Coronary artery (tissue), 2 donors: ENCODE measurements around the gene FAM170B.
A peak's percentile ranks its signal among the peaks of the same experiment; 100 is the strongest.

Experiments used
- DNase-seq: peaks from one replicate; pipeline ENCODE4 v3.0.0-alpha.2; 2017; ENCODE audit warnings: low spot score
- H3K27ac ChIP-seq, 2 donors: fragments of 200-600 bp; sonication (generic); one replicate each; pipeline ENCODE4 v1.5.1; 2016 to 2019
- H3K4me3 ChIP-seq: fragments of 200-600 bp; sonication (generic); 2 replicates; pipeline ENCODE4 v1.5.1; 2016; ENCODE audit warnings: mild to moderate bottlenecking, moderate library complexity
- CTCF ChIP-seq: fragments of 200-600 bp; sonication (generic); IDR thresholded peaks from one replicate; pipeline ENCODE4 v1.5.1; 2019; ENCODE audit warnings: antibody characterized with exemption

The FAM170B gene

GRCh38 chr10:49109669-49110340 lies 24.0 kb downstream of the FAM170B start:
- peak overlapping the region; percentile 61 to 97 for H3K27ac ChIP-seq
- peak overlapping the region; percentile 30 for H3K4me3 ChIP-seq
- no peak for DNase-seq

GRCh38 chr10:49108656-49109055 lies 25.2 kb downstream of the FAM170B start:
- H3K4me3 ChIP-seq = no peak overlapping the region
- peak overlapping the region; percentile 76 to 97 for H3K27ac ChIP-seq
- TF ChIP-seq CTCF = no peak
- no peak for DNase-seq

More at GRCh38 chr10:49109669-49110340, 24.0 kb downstream of the FAM170B start:
- TF ChIP-seq CTCF = no peak

GRCh38 chr10:49107887-49108267 lies 25.9 kb downstream of the FAM170B start:
- peak overlapping the region; percentile 76 to 97 for H3K27ac ChIP-seq

GRCh38 chr10:49107111-49107886 lies 26.5 kb downstream of the FAM170B start:
- Histone ChIP-seq H3K27ac (peak overlapping the region; percentile 76 to 97), H3K4me3 (no peak overlapping the region)
- DNase-seq = no peak
- TF ChIP-seq CTCF = no peak

More at GRCh38 chr10:49107887-49108267, 25.9 kb downstream of the FAM170B start:
- H3K4me3 ChIP-seq = no peak overlapping the region
- no peak for TF ChIP-seq CTCF
- DNase-seq = no peak

GRCh38 chr10:49106451-49106850 lies 27.4 kb downstream of the FAM170B start:
- H3K4me3 ChIP-seq = peak overlapping the region; percentile 37
- no peak for DNase-seq

GRCh38 chr10:49105076-49105475 lies 28.7 kb downstream of the FAM170B start:
- no peak for TF ChIP-seq CTCF
- DNase-seq = no peak
- Histone ChIP-seq H3K27ac (peak overlapping the region in 1 of 2 donors; percentile 76), H3K4me3 (no peak overlapping the region)

More at GRCh38 chr10:49106451-49106850, 27.4 kb downstream of the FAM170B start:
- no peak for TF ChIP-seq CTCF
- peak overlapping the region; percentile 76 to 97 for H3K27ac ChIP-seq
